Measurements from ENCODE around the gene SORL1-AS1.

Gene SORL1-AS1

GRCh38 chr11:121467965-121468364 lies 15.2 kb upstream of the SORL1-AS1 start:
- ChIA-PET CTCF (interaction anchor here (0.9 to 1.2 kb wide), 4 partner anchors 14 to 273 kb away, joined by 3 read pairs; partner anchors contain the start of gene SORL1-AS1), POLR2A (interaction anchor here (0.5 to 0.9 kb wide), 2 partner anchors 21 to 26 kb away, joined by 3 read pairs; no protein-coding TSS in a partner anchor)
- Mint-ChIP-seq H3K27me3 (ENCODE audit: low read depth) (no peaks in the 10 kb centered on the region), H3K27ac (peak overlapping the region; percentile 54), H3K4me1 (peaks cover 74% of the 10 kb centered on the region), H3K4me3 (peak overlapping the region; percentile 4; the same call in 1 of the 2 replicates), H3K36me3 (peaks cover 16% of the 10 kb centered on the region), H3K9me3 (no peaks in the 10 kb centered on the region)
- TF ChIP-seq NFE2L1 (CRISPR knock-in tag; IDR thresholded peaks at IDR 0.05) (no peak), TEAD4 (CRISPR knock-in tag; IDR thresholded peaks at IDR 0.05) (no peak), ZNF425 (CRISPR knock-in tag; conservative IDR thresholded peaks at IDR 0.05) (no peak), ZBTB21 (CRISPR knock-in tag; IDR thresholded peaks at IDR 0.05; ENCODE audit: borderline replicate concordance) (no peak), E2F4 (CRISPR knock-in tag; IDR thresholded peaks at IDR 0.05; ENCODE audit: borderline replicate concordance, low read depth) (no peak), MXD4 (CRISPR knock-in tag; IDR thresholded peaks at IDR 0.05; ENCODE audit: borderline replicate concordance) (no peak), RORB (CRISPR knock-in tag; IDR thresholded peaks at IDR 0.05) (no peak), ZNF138 (CRISPR knock-in tag; conservative IDR thresholded peaks at IDR 0.05) (no peak), ZNF281 (CRISPR knock-in tag; IDR thresholded peaks at IDR 0.05) (no peak), STAT6 (CRISPR knock-in tag; conservative IDR thresholded peaks at IDR 0.05; ENCODE audit: low read depth) (no peak), ATF6 (CRISPR knock-in tag; IDR thresholded peaks at IDR 0.05) (no peak), TP53 (CRISPR knock-in tag; IDR thresholded peaks at IDR 0.05) (no peak), ZMAT4 (CRISPR knock-in tag; IDR thresholded peaks at IDR 0.05) (no peak), NR2C2 (CRISPR knock-in tag; IDR thresholded peaks at IDR 0.05) (no peak), SMAD4 (CRISPR knock-in tag; IDR thresholded peaks at IDR 0.05) (no peak), FOXJ3 (CRISPR knock-in tag; IDR thresholded peaks at IDR 0.05; ENCODE audit: borderline replicate concordance) (no peak), ZNF416 (CRISPR knock-in tag; IDR thresholded peaks at IDR 0.05) (no peak), ZNF317 (CRISPR knock-in tag; IDR thresholded peaks at IDR 0.05; ENCODE audit: borderline replicate concordance, low read depth) (no peak), HMGA2 (CRISPR knock-in tag; IDR thresholded peaks at IDR 0.05) (no peak), ZNF219 (CRISPR knock-in tag; IDR thresholded peaks at IDR 0.05; ENCODE audit: borderline replicate concordance) (no peak)
- DNase-seq (ENCODE audit: low spot score) (no peak), ATAC-seq (no peak)

Measured in WTC11 (cell line).